Sciatic nerve (tissue), 2 donors: Measurements from ENCODE around the gene GUSB. TPM values are rescaled to one million over a fixed set of nuclear protein-coding genes. Genes with fewer than 3 reads are reported as not detected.
"Not testable (repeated sequence)": the region's sequence is repeated elsewhere in the genome, so short reads cannot be mapped to it uniquely, and the experiment has no call there.

ENCODE experiments used
- ATAC-seq: fragments of 200-7000 bp; cut with Tn5 transposase; one replicate; pipeline ENCODE4 v1.9.1; 2020; ENCODE audit warnings: mild to moderate bottlenecking, moderate library complexity
- DNase-seq: peaks from one replicate; pipeline ENCODE4 v3.0.0-alpha.2; 2020; ENCODE audit warnings: low spot score
- intact Hi-C: fragments of 100-400 bp; cut with DNase I; formaldehyde crosslinking; loops from one replicate; pipeline ENCODE4 v1.14.2; 2022
- total RNA-seq: library from RNA; stranded (reverse); fragmentation: NEBNext Ultra II Directional; extraction: Animal tissue kit (Norgen Biotek cat#: 25700); gene quantifications from one replicate; pipeline ENCODE4 v1.2.1, GENCODE V29; 2021
- donor health status: DM: no; HTN: no; CAD: no.
- donor health status: DM: no; HTN: no; CAD: no.

Gene GUSB
- total RNA-seq = 46.6 TPM

DNA sequence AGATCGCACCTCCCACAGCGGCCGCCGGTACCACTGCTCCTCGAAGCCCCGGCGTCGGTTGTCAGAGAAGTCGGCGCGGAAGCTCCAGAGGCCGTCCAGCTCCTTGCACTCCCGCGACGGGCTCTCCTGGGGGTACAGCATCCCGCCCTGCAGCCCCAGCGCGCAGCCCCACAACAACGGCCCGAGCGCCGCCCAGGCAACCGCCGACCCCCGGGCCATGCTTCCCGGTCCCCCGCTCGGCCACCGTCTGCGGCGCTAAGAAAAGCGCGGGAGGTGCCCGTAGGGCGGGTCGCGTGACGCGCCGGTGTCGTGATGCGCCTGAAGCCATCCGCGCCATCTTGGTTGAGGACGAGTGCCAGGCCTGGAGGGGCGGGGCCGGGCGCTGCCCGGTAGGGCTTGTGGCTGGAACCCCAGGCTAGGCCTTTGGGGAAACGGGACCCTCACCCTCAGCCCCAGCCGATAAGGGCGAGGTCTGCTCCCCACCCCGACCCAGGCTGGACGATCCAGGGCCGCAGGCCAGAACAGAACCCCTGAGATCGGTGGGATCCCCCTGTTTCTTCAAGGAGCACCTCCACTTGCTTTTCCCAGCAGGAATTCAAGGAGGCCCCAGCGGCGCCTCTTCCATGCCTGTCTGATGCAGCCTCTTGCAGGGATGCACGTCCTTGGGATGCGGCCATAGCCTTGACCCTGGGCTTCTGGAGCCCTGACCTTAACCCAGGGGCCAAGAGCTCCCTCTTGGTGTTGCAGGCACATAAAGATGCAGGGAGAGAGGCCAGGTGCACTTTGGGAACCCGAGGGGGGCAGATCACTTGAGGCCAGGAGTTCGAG is at the start of gene GUSB:
GUSB (minus strand) TSS at position 249 of the 828 bp plus-strand sequence; CDS start at position 219, 30 bp downstream.
- intact Hi-C loops = no loop called here
- peak; percentile 96 for DNase-seq

DNA sequence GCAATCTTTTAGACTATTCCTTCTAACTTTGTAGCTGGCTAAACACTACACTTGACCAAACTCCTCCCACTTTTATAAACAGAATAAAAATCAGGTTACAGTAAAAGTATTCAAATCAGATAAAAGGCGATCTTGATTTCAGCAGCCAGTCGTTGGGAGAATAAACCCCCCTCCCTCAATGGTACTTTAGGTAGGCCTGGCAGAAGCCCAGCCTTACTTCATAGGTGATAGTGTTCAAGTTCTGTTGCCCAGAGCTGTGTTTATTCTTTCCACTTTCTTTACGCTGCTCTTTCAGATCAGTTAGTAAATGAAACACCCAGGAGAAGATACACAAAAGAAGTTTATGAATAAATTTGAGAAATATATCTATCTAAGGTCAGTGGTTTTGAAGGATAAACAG is 46.3 kb upstream of the GUSB start:
- intact Hi-C loops, DNase-seq, ATAC-seq: not testable (repeated sequence)

More for the DNA sequence above, at the start of gene GUSB:
- ATAC-seq = peak; percentile 98

DNA sequence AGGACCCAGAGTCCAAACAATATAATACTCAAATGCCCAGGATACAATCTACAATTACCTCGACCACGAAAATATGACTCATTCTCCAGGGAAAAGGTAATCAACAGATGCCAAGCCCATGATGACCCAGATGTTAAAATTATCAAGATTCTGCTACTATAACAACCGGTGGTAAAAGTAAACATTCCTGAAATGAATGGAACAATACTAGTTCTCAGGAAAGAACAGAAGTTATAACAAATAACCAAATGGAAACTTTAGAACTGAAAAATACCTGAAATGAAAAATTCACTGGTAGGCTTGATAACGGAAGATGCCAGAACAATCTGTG is 34.1 kb upstream of the GUSB start:
- DNase-seq = no peak
- no peak for ATAC-seq

GRCh38 chr7:66015440-66016130 is 33.6 kb upstream of the GUSB start:
- ATAC-seq (no peak), DNase-seq (no peak)
- intact Hi-C loops = no loop called here

More for the DNA sequence above, 34.1 kb upstream of the GUSB start:
- intact Hi-C loops = no loop called here

DNA sequence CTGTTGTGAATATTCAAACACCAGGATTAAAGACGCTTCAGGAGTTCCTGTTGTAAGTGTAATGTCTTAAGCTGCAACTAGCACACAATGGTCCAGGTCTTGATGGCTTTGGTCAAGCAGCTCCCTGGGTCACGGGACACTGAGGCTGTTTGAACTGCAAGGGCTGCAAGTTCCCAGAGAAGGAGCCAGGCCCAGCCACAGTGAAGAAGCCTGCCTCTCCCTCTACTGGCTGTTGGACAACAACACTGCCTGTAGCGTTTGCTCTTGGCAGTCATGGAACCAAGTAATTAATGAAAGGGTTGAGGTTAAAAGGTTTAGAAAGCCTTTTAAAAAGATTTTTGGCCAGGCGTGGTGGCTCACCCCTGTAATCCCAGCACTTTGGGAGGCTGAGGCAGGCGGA is 31.9 kb upstream of the GUSB start:
- ATAC-seq (no peak), DNase-seq (no peak)
- intact Hi-C loops = no loop called here

GRCh38 chr7:66007232-66007631 is 25.2 kb upstream of the GUSB start:
- no peak for ATAC-seq
- intact Hi-C loops = no loop called here
- DNase-seq = no peak

- ATAC-seq, DNase-seq, intact Hi-C loops: not testable (repeated sequence)
Observed at GRCh38 chr7:66005115-66005671, 23.2 kb upstream of the GUSB start.

DNA sequence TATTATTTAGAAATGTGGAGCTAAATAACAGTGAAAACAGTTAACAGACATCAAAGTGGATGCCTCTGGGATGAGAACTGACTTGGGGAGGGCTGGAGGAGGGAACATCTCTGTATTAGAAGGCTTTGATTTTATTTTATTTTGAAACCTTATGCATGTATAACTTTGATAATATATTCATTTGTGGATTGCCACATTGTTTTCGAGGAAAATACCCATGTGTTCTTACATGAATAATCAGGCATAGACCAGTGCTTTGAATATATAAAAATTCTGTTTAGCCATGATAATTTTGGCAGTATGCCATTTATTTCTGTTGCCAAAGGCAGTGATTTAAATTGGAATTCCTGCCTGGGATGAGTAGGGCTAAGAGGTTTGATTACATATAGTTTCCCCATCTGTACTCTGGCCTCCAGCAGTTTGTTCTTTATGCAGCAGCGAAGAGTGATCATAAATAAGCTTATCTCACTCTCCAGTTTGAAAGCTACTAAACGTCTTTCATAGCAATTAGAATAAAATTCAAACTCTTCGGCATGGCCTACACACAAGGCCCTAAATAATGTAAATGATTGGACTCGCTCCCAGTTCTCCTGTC is 18.9 kb upstream of the GUSB start:
- DNase-seq, intact Hi-C loops, ATAC-seq: not testable (repeated sequence)

DNA sequence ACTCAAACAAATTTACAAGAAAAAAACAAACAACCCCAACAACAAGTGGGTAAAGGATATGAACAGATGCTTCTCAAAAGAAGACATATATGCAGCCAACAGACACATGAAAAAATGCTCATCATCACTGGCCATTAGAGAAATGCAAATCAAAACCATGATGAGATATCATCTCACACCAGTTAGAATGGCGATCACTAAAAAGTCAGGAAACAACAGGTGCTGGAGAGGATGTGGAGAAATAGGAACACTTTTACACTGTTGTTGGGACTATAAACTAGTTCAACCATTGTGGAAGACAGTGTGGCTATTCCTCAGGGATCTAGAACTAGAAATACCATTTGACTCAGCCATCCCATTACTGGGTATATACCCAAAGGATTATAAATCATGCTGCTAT is 13.0 kb upstream of the GUSB start:
- intact Hi-C loops, ATAC-seq, DNase-seq: not testable (repeated sequence)

- intact Hi-C loops = no loop called here
- peak; percentile 42 for DNase-seq
- no peak for ATAC-seq
Observed at GRCh38 chr7:65992526-65992925, 10.5 kb upstream of the GUSB start.

GRCh38 chr7:65991829-65992228 is 9.8 kb upstream of the GUSB start:
- DNase-seq, intact Hi-C loops, ATAC-seq: not testable (repeated sequence)

- intact Hi-C loops = no loop called here
- ATAC-seq (no peak), DNase-seq (peak; percentile 23)
Observed at GRCh38 chr7:65989694-65990080, 7.7 kb upstream of the GUSB start.

GRCh38 chr7:65988503-65988902 is 6.5 kb upstream of the GUSB start:
- peak; percentile 7 for DNase-seq
- intact Hi-C loops, ATAC-seq: not testable (repeated sequence)

DNA sequence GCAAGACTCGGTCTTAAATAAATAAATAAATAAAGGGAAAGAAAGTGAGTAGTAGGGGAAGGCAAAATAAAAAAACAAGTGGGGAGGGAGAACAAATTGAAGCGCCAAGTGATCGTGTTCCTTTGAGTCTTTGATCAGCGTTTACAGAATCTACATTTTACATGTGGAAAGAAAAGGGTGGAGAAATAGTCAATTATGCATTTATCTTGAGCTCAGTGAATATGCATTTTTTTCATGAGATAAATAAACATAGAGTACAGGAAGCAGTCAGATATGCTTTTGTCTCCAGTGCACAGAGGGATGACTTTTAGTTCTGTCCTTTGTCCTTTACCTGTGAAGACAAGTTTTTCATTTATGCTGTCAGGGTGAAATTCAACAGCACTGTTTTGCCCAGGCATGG is 6.1 kb upstream of the GUSB start:
- ATAC-seq = no peak
- DNase-seq = no peak
- intact Hi-C loops = no loop called here

DNA sequence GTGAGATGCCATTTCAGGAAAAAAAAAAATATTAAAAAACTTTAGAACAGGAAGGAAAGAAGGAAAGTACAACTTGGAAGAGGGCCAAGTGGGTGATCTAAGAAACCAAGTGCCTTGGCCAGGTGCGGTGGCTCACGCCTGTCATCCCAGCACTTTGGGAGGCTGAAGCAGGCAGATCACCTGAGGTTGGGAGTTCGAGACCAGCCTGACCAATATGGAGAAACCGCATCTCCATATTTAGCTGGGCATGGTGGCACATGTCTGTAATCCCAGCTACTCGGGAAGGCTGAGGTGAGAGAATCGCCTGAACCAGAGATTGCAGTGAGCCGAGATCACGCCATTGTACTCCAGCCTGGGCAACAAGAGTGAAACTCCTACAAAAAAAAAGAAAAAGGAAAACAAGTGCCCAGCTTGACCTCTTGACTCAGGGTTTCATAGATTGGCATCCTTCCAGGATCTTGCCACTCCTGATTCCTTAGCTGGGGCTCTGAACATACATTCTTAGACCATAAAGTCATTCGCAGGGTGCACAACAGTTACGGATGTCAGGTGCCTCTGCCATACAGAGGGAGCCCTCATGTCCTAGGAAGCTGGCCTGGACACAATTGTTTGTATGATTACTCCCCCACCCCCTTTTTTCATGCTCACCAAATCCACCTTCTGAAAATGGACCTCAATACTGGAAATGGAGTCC is 2.1 kb upstream of the GUSB start:
- peak; percentile 13 for DNase-seq
- intact Hi-C loops = no loop called here
- no peak for ATAC-seq

DNA sequence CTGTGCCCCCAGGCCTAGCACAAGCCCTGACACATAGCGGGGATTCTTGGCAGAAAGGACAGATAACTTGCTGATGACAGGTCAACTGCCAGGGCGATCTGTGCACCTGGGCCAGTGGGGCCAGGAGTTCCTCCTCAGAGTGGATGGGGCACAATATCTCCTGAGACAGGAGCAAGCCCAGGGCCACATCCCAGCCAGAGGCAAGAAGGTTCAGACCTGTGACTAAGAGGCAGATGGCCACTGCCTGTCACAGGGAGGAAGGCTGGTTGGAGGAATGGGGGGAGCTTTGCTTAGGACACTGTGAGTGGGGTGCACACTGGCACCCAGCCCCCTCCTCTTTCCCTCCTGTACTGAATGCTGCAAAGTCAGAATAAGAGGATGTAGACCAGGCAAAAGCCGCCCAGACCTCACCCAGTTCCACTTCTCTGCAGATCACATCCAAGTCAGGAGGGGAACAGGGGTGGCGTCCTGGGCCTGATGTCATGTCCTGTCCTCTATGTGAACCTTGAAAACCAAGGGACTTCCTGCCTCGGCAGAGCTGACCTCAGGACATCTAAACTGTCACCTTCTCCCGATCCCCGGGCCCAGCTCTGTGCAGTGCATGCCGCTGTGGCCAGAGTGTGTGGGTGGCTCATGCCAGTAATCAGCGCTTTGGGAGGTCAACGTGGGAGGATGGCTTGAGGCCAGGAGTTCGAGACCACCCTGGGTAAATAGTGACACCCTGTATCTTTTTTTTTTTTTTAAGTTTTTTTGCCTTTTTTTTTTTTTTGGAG is 1.3 kb downstream of the GUSB start:
- peak; percentile 49 for ATAC-seq
- peak; percentile 66 for DNase-seq
- intact Hi-C loops = no loop called here

DNA sequence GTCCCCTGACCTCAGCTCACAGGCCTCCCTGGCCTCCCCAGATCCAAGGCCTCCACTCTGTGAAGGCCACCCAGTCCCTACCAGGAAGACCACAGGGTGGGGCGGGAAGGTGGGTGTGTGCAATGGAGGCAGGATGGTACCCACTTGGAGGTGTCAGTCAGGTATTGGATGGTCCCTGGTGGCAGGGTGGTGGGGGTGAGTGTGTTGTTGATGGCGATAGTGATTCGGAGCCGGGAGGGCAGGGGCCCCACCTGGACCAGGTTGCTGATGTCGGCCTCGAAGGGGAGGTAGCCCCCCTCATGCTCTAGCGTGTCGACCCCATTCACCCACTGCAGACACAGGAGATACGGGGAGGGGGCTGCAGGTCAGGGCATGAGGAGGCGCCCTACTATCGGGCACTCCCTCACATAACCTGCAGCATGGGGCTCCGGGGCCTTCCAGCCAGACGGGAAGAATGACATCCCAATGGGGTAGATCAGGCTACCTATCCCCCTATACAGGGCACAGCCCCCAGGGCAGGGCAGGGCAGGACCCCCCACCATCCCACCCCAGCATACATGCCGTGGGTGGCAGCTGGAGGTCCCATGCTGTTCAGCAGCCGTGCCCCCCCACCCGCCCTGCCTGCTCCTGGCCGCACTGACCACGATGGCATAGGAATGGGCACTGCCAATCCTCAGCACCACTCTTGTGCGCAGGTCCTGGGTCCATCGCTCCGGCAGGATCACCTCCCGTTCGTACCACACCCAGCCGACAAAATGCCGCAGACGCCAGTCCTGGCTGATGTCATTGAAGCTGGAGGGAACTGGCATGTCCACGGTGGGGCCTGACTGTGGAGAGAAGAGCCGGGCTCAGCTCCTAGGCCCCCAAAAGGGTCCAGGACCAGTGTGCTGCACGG is 2.2 kb downstream of the GUSB start:
- intact Hi-C loops = no loop called here
- ATAC-seq = no peak
- DNase-seq = peak; percentile 54
